Activated CD8-positive, alpha-beta memory T cell treated with anti-CD3 and anti-CD28 coated beads, Interleukin-2, amount 10 ng/mL, durations not matched to agents 7 days and 5 days (primary cell): ENCODE data around the gene YKT6. TPM values are rescaled to one million over a fixed set of nuclear protein-coding genes. Genes with fewer than 3 reads are reported as not detected.

Experiments
- ATAC-seq: fragments of 150-1000 bp; cut with Tn5 transposase; one replicate; pipeline ENCODE4 v1.10.0; 2021; ENCODE audit warnings: moderate library complexity
- CTCF ChIA-PET: fragments of 350-600 bp; sonication (Branson Sonifier 250); formaldehyde crosslinking; loops from one replicate; lab custom pipeline; 2021; ENCODE audit warnings: antibody characterized with exemption; lab: Charles Lee
- DNase-seq: peaks from one replicate; pipeline ENCODE4 v3.0.0-alpha.2; 2020
- H3K27ac Mint-ChIP-seq: one replicate; pipeline ENCODE4 v1.8.0; 2021; ENCODE audit warnings: mild to moderate bottlenecking, mixed read lengths
- H3K27me3 Mint-ChIP-seq: one replicate; pipeline ENCODE4 v1.8.0; 2021; ENCODE audit warnings: mixed read lengths
- H3K36me3 Mint-ChIP-seq: one replicate; pipeline ENCODE4 v1.8.0; 2021; ENCODE audit warnings: mild to moderate bottlenecking, mixed read lengths
- H3K4me1 Mint-ChIP-seq: one replicate; pipeline ENCODE4 v1.8.0; 2021; ENCODE audit warnings: mixed read lengths
- H3K4me3 Mint-ChIP-seq: one replicate; pipeline ENCODE4 v1.8.0; 2021; ENCODE audit warnings: mild to moderate bottlenecking, moderate library complexity, mixed read lengths
- H3K9me3 Mint-ChIP-seq: one replicate; pipeline ENCODE4 v1.8.0; 2022; ENCODE audit warnings: low read depth, mixed read lengths
- total RNA-seq, 2 experiments: library from RNA; stranded (reverse); gene quantifications; one replicate each; pipeline ENCODE4 v1.2.3, GENCODE V29; 2021

The YKT6 gene
- total RNA-seq, 2 experiments from 2014 or later, result 57.9 to 68.3 TPM

DNA sequence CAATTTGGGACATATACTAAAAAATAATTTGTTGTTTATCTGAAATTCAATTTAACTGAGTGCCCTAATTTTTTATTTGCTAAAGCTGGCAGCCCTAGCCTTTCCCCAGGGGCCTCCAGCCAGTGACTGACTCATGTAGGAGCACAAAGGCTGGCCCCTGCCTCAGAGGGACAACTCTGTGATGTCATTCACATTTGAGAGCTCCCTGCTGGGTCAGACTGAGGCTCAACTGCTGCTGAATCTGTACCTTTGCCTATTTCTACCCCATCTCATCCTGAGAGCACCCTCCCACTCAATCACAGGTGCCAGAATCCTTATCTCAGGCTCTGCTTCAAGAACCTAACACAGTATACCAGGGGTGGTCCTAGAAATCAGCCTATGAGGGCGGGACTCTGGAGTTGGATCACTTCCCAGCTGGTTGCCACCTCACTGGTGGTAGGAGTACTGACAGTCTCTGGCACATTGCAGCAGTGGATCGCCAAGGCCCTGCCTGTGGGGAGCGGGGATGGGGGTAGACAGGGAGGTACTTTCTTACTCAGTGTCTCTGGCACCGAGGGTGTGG, 23.1 kb upstream of the YKT6 start:
- no peak for DNase-seq
- Mint-ChIP-seq H3K4me3 (no peak overlapping the region), H3K27ac (no peak overlapping the region), H3K4me1 (no peaks in the 10 kb centered on the region), H3K9me3 (no peaks in the 10 kb centered on the region), H3K27me3 (peaks cover 32% of the 10 kb centered on the region), H3K36me3 (no peaks in the 10 kb centered on the region)
- CTCF ChIA-PET, result interaction anchor here (0.5 kb wide), 1 partner anchor 96 kb away, joined by 3 read pairs; no protein-coding TSS in a partner anchor
- ATAC-seq, result no peak

DNA sequence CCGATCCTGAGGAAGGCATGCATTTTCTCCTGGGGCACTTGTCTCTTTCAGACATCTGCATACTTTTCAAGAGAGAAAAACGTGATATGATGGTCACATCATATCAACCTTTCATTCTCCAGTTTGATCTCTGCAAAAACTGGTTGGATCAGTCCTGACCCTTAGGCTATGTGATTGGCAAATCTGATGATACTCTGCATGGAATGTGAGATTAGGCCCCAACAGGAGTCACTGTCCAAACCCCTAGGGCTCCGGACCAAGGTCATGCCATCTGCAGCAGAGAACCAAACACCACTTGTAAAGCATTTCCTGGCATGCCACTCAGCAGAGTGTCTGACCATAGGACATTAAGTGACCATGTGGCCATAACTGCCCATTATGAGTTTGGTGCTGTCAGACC, 20.1 kb upstream of the YKT6 start:
- H3K4me3 Mint-ChIP-seq, result no peak overlapping the region
- no peak for DNase-seq
- no peak overlapping the region for H3K27ac Mint-ChIP-seq
- peaks cover 20% of the 10 kb centered on the region for H3K27me3 Mint-ChIP-seq
- no peak for ATAC-seq
- peaks cover 2% of the 10 kb centered on the region for H3K9me3 Mint-ChIP-seq
- no peaks in the 10 kb centered on the region for H3K4me1 Mint-ChIP-seq
- no peaks in the 10 kb centered on the region for H3K36me3 Mint-ChIP-seq
- CTCF ChIA-PET, result no interaction called here

DNA sequence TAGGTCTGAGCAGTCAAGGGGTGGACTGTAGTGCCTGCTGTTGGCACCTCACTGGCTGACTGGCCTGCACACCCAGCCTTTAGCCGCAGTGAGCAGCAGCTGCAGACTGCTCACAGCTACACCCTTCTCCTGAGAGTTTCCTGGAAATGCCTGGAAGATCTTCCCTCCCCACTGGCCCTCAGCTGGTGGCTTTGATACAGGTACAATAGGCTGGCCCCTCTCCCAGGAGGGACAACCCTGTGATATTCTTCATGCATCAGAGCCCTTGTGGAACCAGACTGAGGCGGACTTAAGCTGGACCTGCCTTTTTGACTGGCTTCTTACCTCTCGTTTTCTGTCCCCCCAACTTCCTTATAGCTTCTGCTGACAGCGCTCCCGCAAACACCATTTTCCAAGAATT, 18.0 kb upstream of the YKT6 start:
- Mint-ChIP-seq H3K27ac (no peak overlapping the region), H3K4me3 (no peak overlapping the region), H3K36me3 (no peaks in the 10 kb centered on the region), H3K27me3 (peaks cover 20% of the 10 kb centered on the region), H3K4me1 (no peaks in the 10 kb centered on the region), H3K9me3 (peaks cover 2% of the 10 kb centered on the region)
- no peak for DNase-seq
- no peak for ATAC-seq
- CTCF ChIA-PET, result no interaction called here

DNA sequence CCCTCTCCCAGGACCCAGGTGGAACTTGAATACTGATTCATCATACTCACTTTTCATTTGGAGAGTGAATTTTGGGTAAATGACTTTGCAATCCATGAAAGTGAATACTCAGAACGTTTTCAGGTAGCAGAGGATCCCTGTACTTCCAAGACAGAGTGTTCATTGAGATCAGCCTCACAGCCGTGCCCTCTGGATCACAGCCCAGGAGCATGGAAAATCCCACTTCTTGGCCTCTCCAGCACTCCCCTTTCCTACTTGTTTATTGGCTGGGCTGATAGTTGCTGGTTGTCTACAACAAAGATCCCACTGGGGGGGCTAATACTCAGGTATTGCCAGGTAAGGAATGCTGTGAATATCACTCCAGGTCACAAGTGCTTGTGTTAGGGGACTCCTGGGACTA, 17.4 kb upstream of the YKT6 start:
- H3K4me1 Mint-ChIP-seq, result no peaks in the 10 kb centered on the region
- no peak overlapping the region for H3K27ac Mint-ChIP-seq
- DNase-seq, result no peak
- ATAC-seq, result no peak
- CTCF ChIA-PET, result no interaction called here
- H3K27me3 Mint-ChIP-seq, result peaks cover 20% of the 10 kb centered on the region
- H3K36me3 Mint-ChIP-seq, result no peaks in the 10 kb centered on the region
- peaks cover 2% of the 10 kb centered on the region for H3K9me3 Mint-ChIP-seq
- no peak overlapping the region for H3K4me3 Mint-ChIP-seq

DNA sequence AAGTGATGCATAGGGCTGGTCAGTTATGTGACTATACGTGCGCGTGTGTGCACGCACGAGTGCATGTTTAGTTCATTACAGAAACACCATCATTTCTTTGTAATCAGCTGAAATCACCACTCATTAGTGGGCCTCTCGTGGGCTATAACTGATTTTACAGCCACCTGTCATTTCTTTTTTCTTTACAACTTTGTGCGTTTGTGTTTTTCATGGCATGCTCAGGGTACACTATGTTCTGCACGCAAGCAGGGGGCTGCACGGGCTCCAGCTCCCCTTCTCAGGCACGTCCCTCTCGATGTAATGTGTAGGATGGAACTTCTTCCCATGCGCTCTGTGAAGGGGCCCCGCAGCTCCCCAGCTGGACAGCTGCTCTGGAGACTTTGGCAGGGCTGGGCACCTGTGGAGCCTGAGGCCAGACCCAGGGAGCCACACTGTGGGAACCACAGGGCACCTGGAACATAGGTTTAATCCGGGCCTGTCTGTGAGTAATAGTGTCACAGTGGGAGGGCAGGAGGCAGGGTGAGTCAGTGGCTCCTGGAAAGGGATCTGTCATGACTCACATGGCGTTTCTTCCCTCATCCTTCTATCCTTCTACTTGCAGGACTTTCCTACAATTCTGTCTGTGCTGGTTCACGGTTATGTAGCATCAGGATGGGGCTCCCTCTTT, 16.4 kb upstream of the YKT6 start:
- peaks cover 13% of the 10 kb centered on the region for H3K27me3 Mint-ChIP-seq
- DNase-seq, result no peak
- no peaks in the 10 kb centered on the region for H3K4me1 Mint-ChIP-seq
- CTCF ChIA-PET, result no interaction called here
- H3K9me3 Mint-ChIP-seq, result peaks cover 2% of the 10 kb centered on the region
- no peak overlapping the region for H3K27ac Mint-ChIP-seq
- no peak overlapping the region for H3K4me3 Mint-ChIP-seq
- H3K36me3 Mint-ChIP-seq, result no peaks in the 10 kb centered on the region
- ATAC-seq, result no peak

DNA sequence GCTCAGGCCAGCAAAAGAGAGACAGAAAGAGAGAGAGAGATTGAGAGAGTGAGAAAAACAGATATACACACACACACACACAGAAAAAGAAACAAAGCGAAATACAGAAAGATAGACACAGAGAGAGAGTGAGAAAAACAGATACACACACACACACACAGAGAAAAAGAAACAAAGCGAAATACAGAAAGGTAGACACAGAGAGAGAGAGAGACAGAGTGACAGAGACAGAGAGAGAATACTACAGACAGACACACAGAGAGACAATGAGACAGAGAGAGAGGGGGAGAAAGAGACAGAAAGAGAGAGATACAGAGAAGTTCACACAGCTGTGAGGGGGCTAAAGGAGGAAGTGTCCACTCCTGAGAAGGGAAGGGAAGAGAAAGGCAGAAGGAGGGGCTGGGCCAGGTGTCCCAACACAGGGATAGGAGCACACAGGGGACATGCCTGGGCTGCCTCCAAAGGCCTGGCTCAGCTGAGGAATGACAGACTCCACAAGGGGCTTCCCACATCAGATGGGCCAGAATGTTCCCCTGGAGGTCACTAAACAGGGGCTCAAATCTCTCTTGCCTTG, 15.8 kb upstream of the YKT6 start:
- DNase-seq (no peak), ATAC-seq (no peak)
- Mint-ChIP-seq H3K4me1 (no peaks in the 10 kb centered on the region), H3K36me3 (no peaks in the 10 kb centered on the region), H3K27ac (no peak overlapping the region), H3K27me3 (peaks cover 11% of the 10 kb centered on the region), H3K4me3 (no peak overlapping the region), H3K9me3 (peaks cover 2% of the 10 kb centered on the region)
- CTCF ChIA-PET, result no interaction called here

DNA sequence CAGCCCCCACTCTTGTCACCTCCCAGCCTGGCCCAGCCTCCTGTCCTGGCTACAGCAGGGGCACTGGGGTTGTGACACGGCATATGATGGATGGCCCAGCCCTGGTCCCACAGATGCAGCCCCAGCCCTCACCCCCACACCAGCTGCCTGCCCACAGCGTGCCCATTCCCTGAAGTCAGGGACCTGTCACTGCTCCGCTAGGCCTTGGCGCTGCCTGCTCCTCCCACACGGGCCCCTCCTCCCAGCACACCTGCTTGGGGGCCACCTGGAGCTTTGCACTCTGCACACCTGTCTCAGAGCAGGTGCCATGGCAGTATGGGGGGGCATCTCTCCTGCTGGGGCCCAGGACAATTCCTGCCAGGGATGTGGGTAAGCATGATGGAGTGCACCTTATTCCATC, 15.0 kb upstream of the YKT6 start:
- no peak for DNase-seq
- peaks cover 11% of the 10 kb centered on the region for H3K27me3 Mint-ChIP-seq
- no peak overlapping the region for H3K4me3 Mint-ChIP-seq
- peaks cover 2% of the 10 kb centered on the region for H3K9me3 Mint-ChIP-seq
- no peak overlapping the region for H3K27ac Mint-ChIP-seq
- ATAC-seq, result no peak
- CTCF ChIA-PET, result no interaction called here
- no peaks in the 10 kb centered on the region for H3K4me1 Mint-ChIP-seq
- no peaks in the 10 kb centered on the region for H3K36me3 Mint-ChIP-seq

DNA sequence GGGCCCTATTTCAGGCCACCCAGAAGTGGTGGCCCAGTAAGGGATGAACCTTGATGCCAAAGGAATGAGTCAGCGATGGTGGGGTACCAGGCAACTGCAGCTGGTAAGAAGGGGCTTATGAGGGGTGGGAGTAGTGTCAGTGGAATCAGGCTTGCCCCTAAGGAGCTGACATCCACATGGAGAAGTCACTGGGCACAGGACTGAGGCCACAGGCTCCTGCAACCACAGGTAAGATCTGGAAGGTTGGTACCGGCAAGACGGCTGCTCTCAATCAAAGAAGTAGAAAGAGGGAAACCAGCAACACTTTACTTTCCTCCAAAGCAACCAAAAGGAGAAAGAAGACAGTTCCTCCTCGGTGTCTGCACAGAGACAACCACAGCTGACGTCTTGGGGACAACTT, 14.0 kb upstream of the YKT6 start:
- Mint-ChIP-seq H3K4me1 (no peaks in the 10 kb centered on the region), H3K27me3 (peaks cover 8% of the 10 kb centered on the region), H3K27ac (no peak overlapping the region), H3K9me3 (peaks cover 2% of the 10 kb centered on the region), H3K4me3 (no peak overlapping the region), H3K36me3 (no peaks in the 10 kb centered on the region)
- CTCF ChIA-PET, result no interaction called here
- no peak for DNase-seq
- ATAC-seq, result no peak

DNA sequence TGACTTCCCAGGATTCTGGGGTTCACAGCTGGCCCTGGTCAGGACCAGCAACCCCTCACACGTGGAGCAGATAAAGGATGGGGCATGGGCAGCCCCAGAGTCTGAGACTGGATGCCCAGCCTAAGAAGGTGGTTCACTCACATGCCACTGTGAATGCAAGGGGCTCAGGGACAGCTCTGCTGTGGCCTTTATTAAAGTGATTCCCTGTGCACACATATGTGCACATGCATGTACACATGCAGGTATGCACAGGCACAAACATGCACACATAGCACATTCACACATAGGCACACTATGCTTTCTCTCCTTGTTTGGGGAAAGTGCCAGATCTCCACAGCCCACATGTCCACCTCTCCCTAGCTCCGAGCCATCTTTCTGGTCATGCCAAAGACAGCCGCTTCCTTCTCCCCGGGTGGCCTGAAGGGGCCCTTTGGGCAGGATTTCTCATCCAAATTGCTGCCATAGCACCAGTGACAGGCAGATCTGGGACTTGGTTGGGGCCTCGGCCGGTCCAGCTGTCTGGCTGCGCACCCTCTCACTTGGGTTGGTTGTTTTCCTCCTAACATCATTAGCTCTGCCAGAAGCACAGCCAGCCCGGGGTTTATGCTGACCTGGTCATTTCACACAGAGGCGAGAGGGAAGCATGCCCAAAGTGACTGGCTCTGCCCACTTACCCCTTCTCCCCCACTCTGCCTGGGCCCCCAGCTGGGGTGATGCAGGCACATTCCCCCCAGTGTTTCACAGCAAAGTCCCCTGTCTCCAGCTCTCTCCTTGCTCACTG, 13.0 kb upstream of the YKT6 start:
- DNase-seq (no peak), ATAC-seq (no peak)
- peaks cover 3% of the 10 kb centered on the region for H3K27me3 Mint-ChIP-seq
- no peaks in the 10 kb centered on the region for H3K36me3 Mint-ChIP-seq
- H3K27ac Mint-ChIP-seq, result no peak overlapping the region
- CTCF ChIA-PET, result interaction anchor here (0.9 kb wide), 1 partner anchor 9 kb away, joined by 3 read pairs; no protein-coding TSS in a partner anchor
- no peaks in the 10 kb centered on the region for H3K4me1 Mint-ChIP-seq
- H3K9me3 Mint-ChIP-seq, result peaks cover 2% of the 10 kb centered on the region
- no peak overlapping the region for H3K4me3 Mint-ChIP-seq

DNA sequence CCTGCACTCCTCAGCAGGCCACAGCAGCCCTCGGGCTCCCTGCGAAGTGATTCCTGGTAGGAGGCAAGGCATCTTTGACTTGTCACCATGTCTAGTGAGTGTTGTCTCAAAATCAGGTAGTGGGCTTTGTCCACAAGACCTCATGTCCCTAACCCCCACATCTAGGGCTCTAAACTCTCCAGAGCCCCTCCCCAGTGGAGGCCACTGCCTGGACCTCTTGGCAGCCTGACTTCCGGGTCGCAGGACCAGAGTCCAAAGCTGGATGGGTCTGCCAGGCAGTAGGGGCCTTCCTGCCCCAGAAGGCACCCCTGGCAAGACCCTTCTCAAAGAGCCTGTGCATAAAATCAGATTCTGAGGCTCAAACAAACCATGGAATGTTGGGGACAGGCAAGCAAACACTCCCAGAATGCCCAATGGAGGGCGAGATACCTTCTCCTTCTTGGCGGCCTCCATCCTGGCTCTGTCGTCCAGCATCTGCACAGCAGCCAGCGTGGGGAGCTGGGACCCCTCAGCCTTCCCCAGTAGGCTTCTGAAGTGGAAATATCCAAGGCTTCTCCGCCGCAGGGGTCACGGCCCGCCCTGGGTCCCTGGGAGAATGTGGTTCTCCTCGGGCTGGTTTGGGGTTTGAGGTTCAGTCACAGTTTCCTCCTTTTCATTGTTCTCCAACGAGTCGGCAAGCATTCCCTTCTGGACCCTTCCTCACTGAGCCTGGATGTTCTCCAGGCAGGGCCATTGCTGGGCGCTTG, 12.1 kb upstream of the YKT6 start:
- H3K27ac Mint-ChIP-seq, result no peak overlapping the region
- no peaks in the 10 kb centered on the region for H3K36me3 Mint-ChIP-seq
- DNase-seq, result no peak
- H3K4me1 Mint-ChIP-seq, result no peaks in the 10 kb centered on the region
- no peaks in the 10 kb centered on the region for H3K9me3 Mint-ChIP-seq
- H3K27me3 Mint-ChIP-seq, result peaks cover 3% of the 10 kb centered on the region
- no peak overlapping the region for H3K4me3 Mint-ChIP-seq
- CTCF ChIA-PET, result no interaction called here
- ATAC-seq, result no peak

DNA sequence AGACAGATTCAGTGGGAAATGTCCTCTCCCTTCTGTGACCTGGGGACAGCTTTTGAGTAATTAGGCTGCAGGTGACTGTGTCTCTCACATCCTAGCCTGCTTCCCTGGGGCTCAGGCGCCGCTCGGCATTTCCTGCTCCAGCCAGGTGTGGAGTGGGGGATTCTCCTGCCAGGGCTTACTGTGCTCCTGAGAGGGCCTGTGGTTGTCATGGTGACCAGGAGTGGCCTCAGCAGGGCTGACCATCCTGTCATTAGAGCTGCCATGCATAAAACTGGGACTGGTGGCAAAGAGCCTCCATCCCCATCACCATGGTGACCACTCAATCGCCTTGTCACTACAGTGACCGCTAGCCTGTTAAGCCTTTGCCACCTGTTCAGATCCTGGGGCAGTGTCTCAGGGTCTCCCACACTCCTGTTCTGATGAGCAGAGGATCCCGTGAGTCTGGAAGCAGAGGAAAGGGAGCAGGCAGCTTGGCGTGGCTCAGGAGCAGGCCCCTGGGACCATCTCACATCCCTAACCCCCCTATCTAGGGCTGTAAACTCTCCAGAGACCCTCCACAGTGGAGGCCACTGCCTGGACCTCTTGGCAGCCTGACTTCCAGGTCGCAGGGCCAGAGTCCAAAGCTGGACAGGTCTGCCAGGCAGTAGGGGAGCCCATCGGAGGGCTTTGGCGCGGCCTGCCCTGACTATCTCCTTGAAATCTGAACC, 11.3 kb upstream of the YKT6 start, which contains the start of gene GCK:
TSS of gene GCK (minus strand) at position 154 of the 707 bp plus-strand sequence. CDS start 486 bp downstream, outside the sequence.
- H3K27me3 Mint-ChIP-seq, result peaks cover 3% of the 10 kb centered on the region
- no peaks in the 10 kb centered on the region for H3K36me3 Mint-ChIP-seq
- CTCF ChIA-PET, result no interaction called here
- no peak within 1 kb of the TSS for H3K27ac Mint-ChIP-seq
- ATAC-seq, result no peak
- no peaks in the 10 kb centered on the region for H3K9me3 Mint-ChIP-seq
- DNase-seq, result no peak
- H3K4me3 Mint-ChIP-seq, result no peak within 1 kb of the TSS
- no peaks in the 10 kb centered on the region for H3K4me1 Mint-ChIP-seq

DNA sequence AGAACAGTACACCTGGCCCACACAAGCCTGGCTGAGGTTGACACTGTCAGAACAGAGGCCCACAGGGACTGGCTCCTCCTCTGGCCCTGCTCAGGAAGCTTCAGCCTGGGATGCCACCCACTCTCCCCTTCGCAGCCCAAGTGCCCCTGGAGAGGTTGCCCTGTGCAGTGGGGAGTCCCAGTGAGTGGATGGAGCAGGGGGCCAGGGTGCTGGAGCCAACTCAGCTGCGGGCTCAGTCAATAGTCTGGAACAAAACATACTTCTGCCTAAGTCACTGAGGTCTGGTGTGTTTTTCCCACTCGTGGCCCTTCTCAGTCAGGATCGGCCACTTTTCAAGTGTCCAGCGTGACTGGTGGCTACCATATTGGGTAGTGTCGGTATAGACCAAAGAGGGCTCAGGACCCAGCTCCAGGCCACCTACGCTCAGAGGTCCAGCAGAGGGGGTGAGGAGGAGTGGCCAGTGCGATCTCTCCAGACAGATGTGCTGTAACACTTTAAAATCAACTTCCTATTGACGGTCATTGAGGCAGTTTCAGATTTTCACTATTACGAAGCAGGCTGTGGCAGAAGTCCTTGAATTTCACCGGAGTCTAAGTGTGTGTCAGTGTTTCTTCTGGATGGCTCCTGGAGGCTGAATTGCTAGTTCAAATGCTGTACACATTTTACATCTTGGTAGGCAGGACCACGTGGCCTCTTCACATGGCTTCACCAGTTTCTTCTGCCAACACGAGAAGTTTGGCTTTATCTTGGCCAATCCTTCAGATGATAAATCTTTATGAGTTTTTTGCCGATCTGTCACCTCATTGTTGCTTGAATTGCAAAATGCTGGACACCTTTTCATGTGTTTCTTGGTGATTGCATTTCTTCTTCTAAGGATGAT, 10.5 kb upstream of the YKT6 start:
- DNase-seq (no peak), ATAC-seq (no peak)
- Mint-ChIP-seq H3K27me3 (peaks cover 3% of the 10 kb centered on the region), H3K9me3 (no peaks in the 10 kb centered on the region), H3K27ac (no peak overlapping the region), H3K36me3 (no peaks in the 10 kb centered on the region), H3K4me3 (no peak overlapping the region), H3K4me1 (no peaks in the 10 kb centered on the region)
- CTCF ChIA-PET, result no interaction called here
